Measurements from ENCODE around the gene FAM135A.
A peak's percentile ranks its signal among the peaks of the same experiment; 100 is the strongest.

FAM135A gene

DNA sequence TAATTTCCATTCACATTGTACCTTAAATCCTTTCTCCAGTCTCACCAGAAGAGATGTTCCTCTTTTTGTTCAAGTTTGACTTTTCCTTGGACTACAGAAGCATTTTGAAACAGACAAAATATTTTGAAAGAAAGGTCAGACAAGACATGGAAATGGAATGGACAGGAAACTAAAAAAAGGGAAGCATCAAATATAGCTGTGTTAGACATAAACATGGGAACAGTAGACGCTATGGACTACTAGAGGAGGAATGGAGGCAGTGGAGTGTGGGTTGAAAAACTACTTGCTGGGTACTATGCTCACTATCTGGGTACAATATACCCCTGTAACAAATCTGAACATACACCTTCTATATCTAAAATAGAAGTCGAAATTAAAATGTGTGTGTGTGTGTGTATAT lies 4.1 kb upstream of the FAM135A start:
- H3K27ac ChIP-seq, result no peak overlapping the region
- TF ChIP-seq EZH2 (IDR thresholded peaks at IDR 0.05) (no peak), POLR2AphosphoS5 (IDR thresholded peaks at IDR 0.05; ENCODE audit: borderline replicate concordance, low read depth, low read length) (no peak), FOXP2 (optimal IDR thresholded peaks at IDR 0.05; ENCODE audit: control extremely low read depth, extremely low read length, insufficient read depth) (no peak)

GRCh38 chr6:70411542-70412251 lies 1.6 kb upstream of the FAM135A start:
- no peak for DNase-seq (ENCODE audit: low read depth, low spot score)
- no peaks in the 10 kb centered on the region for H3K9me3 ChIP-seq (ENCODE audit: low read depth, low read length)
- TF ChIP-seq EZH2 (IDR thresholded peaks at IDR 0.05) (no peak), POLR2AphosphoS5 (IDR thresholded peaks at IDR 0.05; ENCODE audit: borderline replicate concordance, low read depth, low read length) (no peak), FOXP2 (optimal IDR thresholded peaks at IDR 0.05; ENCODE audit: control extremely low read depth, extremely low read length, insufficient read depth) (no peak)
- no peaks in the 10 kb centered on the region for H3K36me3 ChIP-seq (ENCODE audit: insufficient read depth, low read length)
- H3K9ac ChIP-seq (ENCODE audit: insufficient read length), result no peak overlapping the region
- no peak overlapping the region; the same call in 1 of the 2 replicates for H3K4me3 ChIP-seq
- H3K27ac ChIP-seq, result no peak overlapping the region

More for the DNA sequence above, 4.1 kb upstream of the FAM135A start:
- Histone ChIP-seq H3K9ac (ENCODE audit: insufficient read length) (no peak overlapping the region), H3K36me3 (ENCODE audit: insufficient read depth, low read length) (no peaks in the 10 kb centered on the region), H3K4me3 (no peak overlapping the region), H3K9me3 (ENCODE audit: low read depth, low read length) (no peaks in the 10 kb centered on the region)
- DNase-seq (ENCODE audit: low read depth, low spot score), result no peak

- no peak for TF ChIP-seq POLR2AphosphoS5 (IDR thresholded peaks at IDR 0.05; ENCODE audit: borderline replicate concordance, low read depth, low read length)
- no peak for TF ChIP-seq FOXP2 (optimal IDR thresholded peaks at IDR 0.05; ENCODE audit: control extremely low read depth, extremely low read length, insufficient read depth)
- no peak for TF ChIP-seq EZH2 (IDR thresholded peaks at IDR 0.05)
- no peak for DNase-seq (ENCODE audit: low read depth, low spot score)
- Histone ChIP-seq H3K9me3 (ENCODE audit: low read depth, low read length) (no peaks in the 10 kb centered on the region), H3K4me3 (peak overlapping the region; percentile 81), H3K36me3 (ENCODE audit: insufficient read depth, low read length) (no peaks in the 10 kb centered on the region), H3K27ac (peak overlapping the region; percentile 1; the same call in 1 of the 2 replicates), H3K9ac (ENCODE audit: insufficient read length) (peak overlapping the region; percentile 88)
These were observed 825 bp upstream of the FAM135A start for GRCh38 chr6:70412252-70413113.

DNA sequence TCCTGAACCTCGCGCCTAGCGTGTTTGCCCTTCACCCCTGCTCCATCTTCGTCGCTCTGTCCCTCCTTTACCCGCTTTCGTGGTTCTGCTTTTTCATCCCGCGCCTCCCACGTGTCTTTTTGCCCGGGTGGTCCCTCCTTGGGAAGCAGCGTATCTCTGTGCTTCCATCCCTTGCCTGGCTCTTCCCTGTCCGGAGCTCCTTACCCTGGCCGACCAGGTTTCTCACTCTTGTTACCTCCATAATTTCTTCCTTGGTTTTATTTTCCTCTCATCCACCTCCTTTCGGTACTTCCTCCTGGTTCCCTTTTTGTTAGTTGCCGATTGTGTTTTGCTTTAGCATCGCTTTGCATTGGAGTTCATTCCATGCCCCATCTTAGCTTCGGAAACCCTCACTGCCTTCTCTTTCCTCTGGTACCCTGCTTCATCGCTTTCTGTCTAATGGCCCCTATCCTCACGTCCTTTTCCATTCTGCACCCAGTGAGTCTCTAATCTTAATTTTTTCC lies 735 bp downstream of the FAM135A start:
- peak overlapping the region; percentile 88 for H3K9ac ChIP-seq (ENCODE audit: insufficient read length)
- H3K4me3 ChIP-seq, result peak overlapping the region; percentile 81
- no peak overlapping the region for H3K27ac ChIP-seq
- H3K36me3 ChIP-seq (ENCODE audit: insufficient read depth, low read length), result no peaks in the 10 kb centered on the region; the same call in 1 of the 2 replicates
- no peak for DNase-seq (ENCODE audit: low read depth, low spot score)
- TF ChIP-seq FOXP2 (optimal IDR thresholded peaks at IDR 0.05; ENCODE audit: control extremely low read depth, extremely low read length, insufficient read depth) (no peak), EZH2 (IDR thresholded peaks at IDR 0.05) (no peak), POLR2AphosphoS5 (IDR thresholded peaks at IDR 0.05; ENCODE audit: borderline replicate concordance, low read depth, low read length) (no peak)
- H3K9me3 ChIP-seq (ENCODE audit: low read depth, low read length), result no peaks in the 10 kb centered on the region

DNA sequence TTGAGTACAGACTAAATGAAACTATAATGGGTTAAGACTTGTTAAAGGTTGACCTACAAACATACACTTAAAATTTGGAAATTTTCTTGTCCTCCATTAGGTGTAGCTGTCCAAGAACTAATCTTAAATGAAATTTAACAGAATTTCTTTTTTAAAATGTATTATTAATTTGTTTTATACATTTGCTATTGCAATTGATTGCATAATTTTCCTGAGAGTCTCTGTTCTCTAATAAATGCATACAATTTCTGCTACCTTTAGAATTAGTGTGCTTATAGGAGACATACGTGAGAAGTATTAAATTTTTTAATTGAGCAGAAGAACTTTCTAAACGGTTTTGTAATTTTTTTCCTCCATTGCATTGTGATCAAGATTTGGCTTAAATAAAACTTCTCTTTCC lies 1.5 kb downstream of the FAM135A start:
- no peaks in the 10 kb centered on the region; the same call in 1 of the 2 replicates for H3K36me3 ChIP-seq (ENCODE audit: insufficient read depth, low read length)
- no peaks in the 10 kb centered on the region for H3K9me3 ChIP-seq (ENCODE audit: low read depth, low read length)
- peak overlapping the region; percentile 81 for H3K4me3 ChIP-seq
- no peak for DNase-seq (ENCODE audit: low read depth, low spot score)
- H3K27ac ChIP-seq, result no peak overlapping the region
- peak overlapping the region; percentile 1 for H3K9ac ChIP-seq (ENCODE audit: insufficient read length)
- TF ChIP-seq EZH2 (IDR thresholded peaks at IDR 0.05), result no peak
- no peak for TF ChIP-seq FOXP2 (optimal IDR thresholded peaks at IDR 0.05; ENCODE audit: control extremely low read depth, extremely low read length, insufficient read depth)
- TF ChIP-seq POLR2AphosphoS5 (IDR thresholded peaks at IDR 0.05; ENCODE audit: borderline replicate concordance, low read depth, low read length), result no peak

DNA sequence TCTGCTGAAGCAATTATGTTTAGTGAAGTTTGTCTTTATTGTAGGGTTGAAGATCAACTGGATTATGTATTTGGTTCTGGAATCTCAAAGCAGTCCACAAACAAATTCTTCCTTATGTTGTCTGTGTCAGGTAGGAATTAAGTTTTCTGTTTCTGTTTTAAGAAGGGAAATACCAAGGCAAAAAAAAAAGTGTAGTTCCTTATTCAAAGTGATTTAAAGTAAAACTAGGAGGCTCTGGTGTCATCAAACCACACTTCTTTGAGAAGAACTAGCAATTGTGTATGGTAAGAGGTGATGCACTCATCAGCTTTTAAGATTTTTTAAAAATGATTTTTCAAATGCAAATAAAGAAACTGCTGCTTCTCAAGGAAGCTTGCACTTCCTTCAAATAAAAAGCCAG lies 1.9 kb downstream of the FAM135A start:
- H3K9ac ChIP-seq (ENCODE audit: insufficient read length), result no peak overlapping the region
- H3K9me3 ChIP-seq (ENCODE audit: low read depth, low read length), result no peaks in the 10 kb centered on the region
- peak overlapping the region; percentile 36; the same call in 1 of the 2 replicates for H3K4me3 ChIP-seq
- H3K36me3 ChIP-seq (ENCODE audit: insufficient read depth, low read length), result peaks cover 3% of the 10 kb centered on the region; the same call in 1 of the 2 replicates
- TF ChIP-seq POLR2AphosphoS5 (IDR thresholded peaks at IDR 0.05; ENCODE audit: borderline replicate concordance, low read depth, low read length) (no peak), EZH2 (IDR thresholded peaks at IDR 0.05) (no peak), FOXP2 (optimal IDR thresholded peaks at IDR 0.05; ENCODE audit: control extremely low read depth, extremely low read length, insufficient read depth) (no peak)
- H3K27ac ChIP-seq, result no peak overlapping the region; the same call in 1 of the 2 replicates
- no peak for DNase-seq (ENCODE audit: low read depth, low spot score)

DNA sequence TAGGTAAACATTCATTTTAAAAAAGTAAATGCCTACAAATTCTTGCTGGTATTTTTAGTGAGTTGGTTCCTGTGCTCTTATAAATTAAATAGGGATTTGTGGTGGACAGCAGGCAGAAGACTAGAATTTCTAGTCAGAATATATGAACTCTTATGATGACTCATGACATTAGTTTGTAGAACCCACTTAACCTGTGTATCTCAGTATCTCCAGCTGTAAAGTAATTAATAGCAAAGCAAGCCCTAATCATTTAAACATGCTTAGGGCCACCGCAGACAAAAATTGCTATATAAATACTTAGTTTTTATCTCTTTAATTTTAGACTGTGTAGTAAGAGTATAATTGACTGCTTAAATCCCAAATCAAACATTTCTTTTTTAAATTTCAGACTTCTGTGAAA lies 2.4 kb downstream of the FAM135A start:
- no peak overlapping the region for H3K4me3 ChIP-seq
- H3K27ac ChIP-seq, result no peak overlapping the region

GRCh38 chr6:70421509-70421908 lies 8.2 kb downstream of the FAM135A start:
- Histone ChIP-seq H3K9me3 (ENCODE audit: low read depth, low read length) (no peaks in the 10 kb centered on the region), H3K36me3 (ENCODE audit: insufficient read depth, low read length) (peaks cover 4% of the 10 kb centered on the region; the same call in 1 of the 2 replicates), H3K9ac (ENCODE audit: insufficient read length) (no peak overlapping the region), H3K4me3 (no peak overlapping the region), H3K27ac (no peak overlapping the region)
- TF ChIP-seq FOXP2 (optimal IDR thresholded peaks at IDR 0.05; ENCODE audit: control extremely low read depth, extremely low read length, insufficient read depth) (no peak), POLR2AphosphoS5 (IDR thresholded peaks at IDR 0.05; ENCODE audit: borderline replicate concordance, low read depth, low read length) (no peak), EZH2 (IDR thresholded peaks at IDR 0.05) (no peak)
- no peak for DNase-seq (ENCODE audit: low read depth, low spot score)

More for the DNA sequence above, 2.4 kb downstream of the FAM135A start:
- no peak for TF ChIP-seq EZH2 (IDR thresholded peaks at IDR 0.05)
- no peak for TF ChIP-seq FOXP2 (optimal IDR thresholded peaks at IDR 0.05; ENCODE audit: control extremely low read depth, extremely low read length, insufficient read depth)
- no peak for TF ChIP-seq POLR2AphosphoS5 (IDR thresholded peaks at IDR 0.05; ENCODE audit: borderline replicate concordance, low read depth, low read length)
- no peak overlapping the region for H3K9ac ChIP-seq (ENCODE audit: insufficient read length)
- H3K9me3 ChIP-seq (ENCODE audit: low read depth, low read length), result no peaks in the 10 kb centered on the region
- peaks cover 3% of the 10 kb centered on the region; the same call in 1 of the 2 replicates for H3K36me3 ChIP-seq (ENCODE audit: insufficient read depth, low read length)
- DNase-seq (ENCODE audit: low read depth, low spot score), result no peak

Data from SK-N-MC (cell line).